IMR-90 (cell line): ENCODE measurements around the gene HEBP1.

Experiments
- NFE2L2 ChIP-seq: fragments of 150-350 bp; IDR thresholded peaks from 2 replicates; pipeline ENCODE4 v1.6.1; 2016; ENCODE audit warnings: low read depth, mild to moderate bottlenecking, low read length
- POLR2A ChIP-seq: IDR thresholded peaks from 2 replicates; pipeline ENCODE4 v1.6.1; 2012; ENCODE audit warnings: mild to moderate bottlenecking, low read depth, low read length
- RAD21 ChIP-seq: IDR thresholded peaks from 2 replicates; pipeline ENCODE4 v1.6.1; 2012; ENCODE audit warnings: low read length, improper control_type of control experiment
- TF ChIP-seq, protein P1 (sequence below): conservative IDR thresholded peaks from 2 replicates; pipeline ENCODE4 v1.5.1; 2012; ENCODE audit warnings: mild to moderate bottlenecking, low read depth, low read length, improper control_type of control experiment

DNA sequence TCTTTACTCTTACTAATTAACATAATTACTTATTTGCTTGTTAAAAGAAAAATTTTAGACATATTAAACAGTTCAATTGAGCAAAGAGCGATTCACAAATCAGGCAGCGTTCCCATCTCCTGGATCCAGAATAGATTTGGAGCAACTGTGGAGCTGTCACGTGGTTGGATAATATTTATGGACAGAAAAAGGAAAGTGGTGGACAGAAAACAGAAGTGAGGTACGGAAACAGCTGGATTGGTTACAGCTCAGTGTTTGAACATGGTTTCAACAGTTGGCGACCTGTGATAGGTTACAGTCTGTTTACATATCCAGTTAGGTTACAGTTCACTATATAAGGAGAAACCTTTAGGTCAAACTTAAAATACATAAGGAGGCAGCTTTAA lies 24.5 kb upstream of the HEBP1 start:
- TF ChIP-seq, protein P1, sequence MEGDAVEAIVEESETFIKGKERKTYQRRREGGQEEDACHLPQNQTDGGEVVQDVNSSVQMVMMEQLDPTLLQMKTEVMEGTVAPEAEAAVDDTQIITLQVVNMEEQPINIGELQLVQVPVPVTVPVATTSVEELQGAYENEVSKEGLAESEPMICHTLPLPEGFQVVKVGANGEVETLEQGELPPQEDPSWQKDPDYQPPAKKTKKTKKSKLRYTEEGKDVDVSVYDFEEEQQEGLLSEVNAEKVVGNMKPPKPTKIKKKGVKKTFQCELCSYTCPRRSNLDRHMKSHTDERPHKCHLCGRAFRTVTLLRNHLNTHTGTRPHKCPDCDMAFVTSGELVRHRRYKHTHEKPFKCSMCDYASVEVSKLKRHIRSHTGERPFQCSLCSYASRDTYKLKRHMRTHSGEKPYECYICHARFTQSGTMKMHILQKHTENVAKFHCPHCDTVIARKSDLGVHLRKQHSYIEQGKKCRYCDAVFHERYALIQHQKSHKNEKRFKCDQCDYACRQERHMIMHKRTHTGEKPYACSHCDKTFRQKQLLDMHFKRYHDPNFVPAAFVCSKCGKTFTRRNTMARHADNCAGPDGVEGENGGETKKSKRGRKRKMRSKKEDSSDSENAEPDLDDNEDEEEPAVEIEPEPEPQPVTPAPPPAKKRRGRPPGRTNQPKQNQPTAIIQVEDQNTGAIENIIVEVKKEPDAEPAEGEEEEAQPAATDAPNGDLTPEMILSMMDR: no peak
- TF ChIP-seq NFE2L2 (no peak), POLR2A (no peak), RAD21 (no peak)
